Activated CD4-positive, alpha-beta T cell treated with anti-CD3 and anti-CD28 coated beads for 1 hour (primary cell): ENCODE measurements around the gene CD47.
A peak's percentile ranks its signal among the peaks of the same experiment; 100 is the strongest.

Experiments
- DNase-seq: peaks from one replicate; pipeline ENCODE4 v3.0.0-alpha.2; 2020

CD47 gene

DNA sequence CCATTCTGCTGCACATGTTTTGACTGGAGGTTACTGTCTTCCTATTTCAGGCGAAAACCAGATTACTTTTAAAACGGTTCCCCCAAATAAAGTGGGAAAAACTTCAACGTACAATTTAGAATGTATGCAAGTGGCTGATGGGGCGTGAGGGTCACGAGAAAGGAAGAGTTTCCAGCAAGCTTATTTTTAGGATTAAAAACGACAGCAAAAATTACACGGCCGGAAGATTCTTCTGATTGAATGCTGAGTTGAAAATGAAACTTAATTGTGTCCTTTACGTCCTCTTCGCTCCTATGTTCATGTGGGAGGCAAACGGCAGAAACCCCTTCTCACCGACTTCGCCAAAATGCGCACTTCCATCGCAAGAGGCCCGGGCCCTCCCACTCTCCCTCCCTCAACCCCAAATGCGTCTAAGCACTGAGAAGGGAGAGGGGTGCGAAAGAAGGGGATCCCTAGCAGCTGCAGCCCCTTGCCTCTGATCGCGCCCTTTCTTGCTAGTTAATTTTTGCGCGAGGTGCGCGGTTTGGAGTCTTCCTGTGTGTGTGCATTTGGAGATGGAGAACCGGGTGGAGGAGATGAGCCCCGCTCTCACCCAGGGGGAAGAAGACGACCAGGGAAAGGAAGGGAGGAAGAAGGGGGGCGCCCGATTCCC, 656 bp downstream of the CD47 start:
- peak; percentile 37 for DNase-seq

DNA sequence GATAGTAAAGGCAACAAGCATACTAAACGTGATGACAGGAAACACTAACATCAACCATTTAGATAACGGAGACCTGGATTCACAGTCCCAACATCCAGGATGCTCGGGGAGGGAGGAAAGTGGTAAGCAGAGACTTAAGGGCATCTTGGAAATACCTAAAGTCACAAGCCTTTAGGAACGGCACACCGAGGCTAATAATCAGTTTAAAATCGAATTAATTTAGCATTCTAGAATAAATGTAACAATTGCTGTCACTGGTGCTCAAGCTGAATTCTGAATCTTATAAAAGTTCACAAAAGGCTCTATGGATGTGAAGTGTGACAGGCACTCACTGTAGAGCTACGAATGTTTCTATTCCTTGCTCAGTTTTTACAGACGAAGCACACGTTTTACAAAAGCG, 1.3 kb downstream of the CD47 start:
- DNase-seq = no peak

DNA sequence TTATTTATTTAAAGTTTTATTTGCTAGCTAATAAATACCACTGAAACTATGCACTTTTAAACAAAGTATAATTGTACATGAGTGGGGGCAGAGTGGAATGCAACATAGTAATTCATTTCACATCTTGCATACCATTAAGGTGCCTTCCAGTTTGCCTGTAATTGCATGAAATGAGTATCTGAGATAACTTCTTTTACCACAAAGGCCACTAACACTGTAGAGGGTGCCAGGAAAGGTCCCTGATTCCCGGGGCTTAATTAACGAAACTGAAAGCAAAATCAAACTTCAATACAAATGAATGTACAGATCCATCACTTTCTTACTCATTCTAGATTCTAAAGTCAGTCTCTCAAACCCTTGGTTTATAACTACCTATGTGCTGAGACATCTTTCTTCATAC, 2.1 kb downstream of the CD47 start:
- no peak for DNase-seq

DNA sequence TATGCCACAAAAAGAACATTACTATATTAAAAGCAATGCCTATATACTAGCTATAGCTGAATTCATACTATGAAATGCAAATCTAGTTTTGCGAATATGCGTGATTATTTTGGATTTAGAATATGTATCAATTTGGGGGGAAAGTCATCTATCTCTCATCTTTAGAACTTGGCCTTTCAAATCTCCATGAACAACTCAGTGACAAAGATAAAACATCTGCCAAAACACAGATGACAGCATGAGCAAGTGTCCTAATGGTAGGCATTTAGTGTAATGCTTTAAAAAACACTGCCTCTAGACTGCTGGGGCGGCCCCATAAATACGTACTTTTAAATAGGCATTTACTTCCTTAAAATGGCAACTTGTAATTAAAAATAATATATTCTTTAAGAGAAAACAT, 2.7 kb downstream of the CD47 start:
- DNase-seq = no peak

DNA sequence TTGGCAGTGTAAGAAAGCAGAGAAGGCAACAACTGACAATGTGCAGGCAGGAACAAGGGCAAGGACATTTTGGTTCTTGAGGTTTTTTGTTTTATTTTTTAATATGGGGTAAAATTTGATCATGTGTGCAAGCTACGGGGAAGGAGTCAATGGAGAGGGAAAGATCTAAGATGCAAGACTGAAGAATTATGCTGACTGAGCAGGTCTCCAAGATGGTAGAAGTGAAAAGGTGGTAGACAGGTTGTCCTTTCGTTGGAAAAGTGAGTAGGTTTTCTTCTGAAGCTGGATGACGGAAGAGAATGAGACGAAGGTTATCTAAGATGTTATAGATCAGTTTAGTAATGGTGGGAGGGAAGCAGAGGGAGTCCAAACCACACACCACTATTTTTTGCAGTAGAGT, 4.2 kb downstream of the CD47 start:
- DNase-seq = no peak

DNA sequence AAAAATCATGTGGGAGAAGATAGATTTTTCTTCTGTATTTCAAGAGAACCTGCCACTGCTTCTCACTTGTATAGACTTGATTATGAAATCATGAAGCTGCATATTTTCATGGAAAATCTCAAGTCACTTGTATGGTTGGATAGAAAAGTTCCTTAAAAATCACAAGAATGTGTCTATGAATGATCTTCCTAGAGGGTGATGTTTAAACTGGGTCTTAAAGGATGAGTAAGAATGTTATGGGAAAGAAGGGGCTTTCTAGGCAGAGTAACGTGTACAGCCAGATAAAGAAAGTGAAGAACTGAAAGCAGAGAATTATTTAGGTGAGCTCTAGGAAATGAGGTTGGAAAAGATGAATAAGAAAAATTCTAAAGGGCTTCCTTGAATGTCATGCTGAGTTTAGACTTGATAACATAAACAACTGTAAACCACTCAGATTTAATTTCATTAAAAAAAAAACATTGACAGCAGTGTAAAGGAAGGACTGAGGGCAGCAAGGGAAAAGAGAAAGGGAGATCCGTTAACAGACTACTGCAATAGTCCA, 5.0 kb downstream of the CD47 start:
- DNase-seq = no peak

DNA sequence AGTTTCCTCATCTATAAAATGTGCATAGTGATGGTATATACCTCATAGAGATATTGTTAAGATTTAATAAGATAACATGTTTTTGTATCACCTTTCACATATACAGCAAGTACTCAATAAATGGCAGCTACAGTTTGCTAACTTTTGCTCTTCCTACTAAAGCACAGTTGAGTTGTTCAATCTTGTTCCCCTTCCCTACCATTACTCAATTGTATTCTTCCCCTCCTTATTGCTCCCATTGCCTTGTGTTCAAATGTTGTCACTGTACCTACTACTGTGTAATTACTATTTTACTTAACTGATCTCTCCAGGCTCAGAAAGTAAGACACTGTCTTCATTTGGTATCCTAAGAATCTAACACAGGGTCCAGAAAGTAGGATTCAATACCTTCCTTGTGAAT, 5.5 kb downstream of the CD47 start:
- no peak for DNase-seq

DNA sequence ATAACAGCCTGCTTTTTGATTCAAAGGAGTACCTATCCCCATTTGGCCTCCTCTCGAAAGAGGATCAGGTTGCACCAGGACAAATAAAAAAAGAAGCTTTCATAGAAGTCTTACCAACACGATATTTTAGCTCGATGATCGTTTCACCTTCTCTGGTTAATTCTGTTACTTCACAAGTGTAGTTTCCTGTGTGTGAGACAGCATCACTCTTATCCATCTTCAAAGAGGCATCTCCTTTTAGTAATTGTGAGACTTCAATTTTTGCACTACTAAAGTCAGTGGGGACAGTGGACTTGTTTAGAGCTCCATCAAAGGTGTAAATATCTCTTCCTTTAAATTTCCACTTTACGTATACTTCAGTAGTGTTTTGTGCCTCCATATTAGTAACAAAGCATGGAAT, 11.0 kb downstream of the CD47 start:
- no peak for DNase-seq

DNA sequence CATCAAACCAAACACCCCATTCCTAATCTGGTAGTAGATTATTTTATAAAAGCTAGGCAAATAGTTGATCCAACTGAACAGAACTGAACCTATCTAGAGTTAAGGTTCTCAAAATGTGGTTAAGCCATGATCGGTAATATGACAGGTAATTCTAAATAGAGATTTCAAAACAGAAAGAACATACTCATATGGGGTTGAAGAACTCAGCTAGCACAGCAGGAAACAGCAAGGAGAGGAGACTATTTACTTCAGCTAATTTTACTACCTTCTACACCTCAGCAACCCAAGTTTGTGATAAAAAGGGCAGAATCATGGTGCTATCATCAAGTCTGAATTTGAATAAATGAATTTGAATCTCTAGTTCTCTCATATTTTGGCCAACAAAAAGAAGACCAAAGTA, 11.8 kb downstream of the CD47 start:
- no peak for DNase-seq

DNA sequence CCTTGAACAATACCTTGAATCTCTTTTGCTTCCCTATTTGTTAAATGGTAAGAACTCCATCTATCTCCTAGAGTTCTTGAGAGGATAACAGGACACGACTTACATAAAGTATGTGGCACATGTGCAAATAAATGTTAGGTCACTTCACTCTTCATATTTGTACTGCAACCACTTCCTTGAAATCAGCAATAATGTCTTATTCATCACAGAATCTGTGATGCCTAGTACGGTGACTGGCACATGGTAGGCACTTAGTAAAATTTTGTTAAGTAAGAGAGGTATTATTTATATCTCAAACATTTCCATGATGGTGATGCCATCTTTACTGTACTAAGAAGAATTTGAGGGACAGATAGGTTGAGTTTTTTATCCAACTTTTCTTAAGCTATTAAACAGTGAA, 14.3 kb downstream of the CD47 start:
- no peak for DNase-seq

DNA sequence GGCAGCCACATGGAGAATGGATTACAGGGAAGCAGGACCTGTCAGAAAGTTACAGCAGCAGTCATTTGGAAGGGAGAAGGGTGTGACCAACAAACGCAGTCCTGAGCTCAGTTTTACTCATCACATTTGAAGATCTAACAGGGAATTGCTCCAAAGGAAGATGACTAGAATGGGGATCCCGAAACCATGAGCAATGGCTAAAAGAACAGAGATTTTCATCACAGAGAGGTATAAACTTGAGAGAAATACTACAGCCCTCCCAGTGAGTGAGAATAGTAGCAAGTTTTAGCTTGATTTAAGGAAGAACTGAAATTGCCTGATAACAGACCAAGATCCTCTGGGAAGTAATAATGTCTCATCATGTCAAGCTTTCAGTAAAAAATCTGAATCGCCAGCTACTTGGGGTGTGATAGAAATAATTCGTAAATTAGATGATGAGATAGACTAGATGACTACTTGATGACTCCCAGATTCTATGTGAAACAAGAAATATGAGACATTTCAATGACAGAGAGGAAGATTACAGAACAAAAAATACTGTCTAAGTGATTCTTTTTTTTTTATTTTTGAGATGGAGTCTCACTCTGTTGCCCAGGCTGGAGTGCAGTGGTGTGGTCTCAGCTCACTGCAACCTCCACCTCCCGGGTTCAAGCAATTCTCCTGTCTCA, 16.9 kb downstream of the CD47 start:
- DNase-seq = no peak

DNA sequence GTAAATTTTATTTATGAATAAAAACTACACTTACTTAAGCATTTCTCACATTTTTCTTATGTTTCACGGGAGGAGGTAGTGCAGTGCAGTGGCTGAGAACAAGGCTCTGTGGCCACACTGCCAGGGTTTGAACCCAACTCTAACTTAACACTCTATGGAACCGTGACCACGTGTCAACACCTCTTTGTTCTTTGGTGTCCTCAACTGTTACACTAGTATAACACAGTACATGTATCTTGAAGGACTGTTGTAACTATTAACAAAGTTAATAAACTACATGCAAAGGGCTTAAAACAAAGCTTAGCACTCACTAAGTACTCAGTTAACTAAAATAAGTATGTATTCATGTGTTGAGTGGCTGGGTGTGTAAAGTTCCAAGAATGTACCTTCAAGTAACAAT, 19.5 kb downstream of the CD47 start:
- DNase-seq = no peak

DNA sequence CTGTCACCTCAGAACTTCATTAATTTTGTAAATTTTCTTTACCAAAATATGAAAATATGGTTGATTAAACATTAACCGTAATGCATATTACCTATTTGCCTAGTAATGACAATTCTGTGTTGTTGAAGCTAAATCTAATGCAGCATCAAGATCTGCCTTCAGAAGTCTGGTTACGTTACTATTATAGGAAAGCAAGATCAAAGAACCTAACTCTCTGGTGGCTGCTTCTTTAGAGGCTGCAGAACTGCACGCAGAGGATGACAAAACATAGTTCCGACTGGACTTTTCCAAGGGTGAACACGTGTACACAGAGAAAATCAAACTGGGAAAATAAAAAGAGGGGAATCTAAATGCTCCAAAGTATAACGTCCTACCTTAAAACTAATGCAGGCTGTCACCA, 20.5 kb downstream of the CD47 start:
- DNase-seq = no peak

DNA sequence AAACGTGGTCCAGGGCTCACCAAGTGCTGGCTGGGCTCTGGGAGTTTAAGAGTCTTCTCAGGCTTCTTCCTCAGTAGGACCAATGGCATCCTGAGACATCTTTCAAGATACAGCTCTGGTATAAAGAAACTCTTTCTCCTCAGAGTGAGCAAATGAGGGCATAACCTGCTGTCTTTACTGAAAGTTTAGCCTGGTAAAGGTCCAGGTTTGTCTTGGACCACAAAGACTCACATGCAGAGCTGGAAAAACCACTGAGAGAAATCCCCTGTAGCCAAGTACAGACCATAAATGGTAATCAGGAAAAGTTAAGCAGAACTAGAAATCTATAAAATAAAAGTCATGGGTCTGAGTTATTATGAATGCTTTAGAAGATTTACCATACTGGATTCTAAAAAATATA, 23.1 kb downstream of the CD47 start:
- no peak for DNase-seq

DNA sequence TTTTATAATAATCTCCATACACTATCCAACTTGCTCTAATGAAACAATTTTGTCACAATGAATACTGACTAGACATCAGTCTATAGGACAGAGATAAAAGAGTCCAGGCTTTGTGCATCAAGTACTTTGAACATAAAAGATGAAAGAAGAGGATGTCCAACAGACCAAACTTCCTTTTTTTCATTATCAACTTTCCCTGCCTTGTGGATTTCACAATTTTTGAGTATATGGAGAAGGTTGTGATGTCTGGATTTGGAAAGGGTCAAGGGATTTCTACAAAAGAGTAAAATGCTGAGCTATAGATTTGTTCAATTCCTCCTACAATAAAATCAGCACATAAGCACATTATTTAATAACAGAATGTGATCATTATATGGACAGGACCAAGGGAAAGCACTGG, 25.7 kb downstream of the CD47 start:
- no peak for DNase-seq

DNA sequence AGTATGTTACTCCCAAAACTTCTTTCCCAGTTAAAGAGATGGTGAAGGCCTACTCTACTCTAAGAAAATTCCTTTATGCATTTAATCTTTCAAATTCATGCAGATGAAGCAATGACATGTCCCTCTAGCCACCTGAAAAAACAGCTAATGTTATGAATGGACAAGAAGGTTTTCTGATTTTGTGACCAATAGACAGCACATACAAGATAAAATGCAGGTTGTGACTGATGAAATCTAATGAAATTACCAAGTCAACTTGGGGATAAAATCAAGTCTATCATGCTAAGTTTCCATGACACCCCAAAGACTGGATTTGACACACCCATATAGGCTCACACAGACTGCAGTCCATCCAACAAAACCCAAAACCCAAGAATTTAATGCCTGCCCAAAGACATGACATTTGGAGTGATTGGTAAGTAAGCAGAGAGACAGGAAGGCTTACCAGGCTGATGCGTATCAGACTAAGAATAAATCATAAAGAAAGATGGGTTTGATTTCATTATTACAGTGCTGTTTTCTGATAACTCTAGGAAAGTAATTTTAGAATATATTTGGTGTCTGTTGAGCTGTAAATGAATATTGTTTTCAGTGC, 26.4 kb downstream of the CD47 start:
- no peak for DNase-seq

DNA sequence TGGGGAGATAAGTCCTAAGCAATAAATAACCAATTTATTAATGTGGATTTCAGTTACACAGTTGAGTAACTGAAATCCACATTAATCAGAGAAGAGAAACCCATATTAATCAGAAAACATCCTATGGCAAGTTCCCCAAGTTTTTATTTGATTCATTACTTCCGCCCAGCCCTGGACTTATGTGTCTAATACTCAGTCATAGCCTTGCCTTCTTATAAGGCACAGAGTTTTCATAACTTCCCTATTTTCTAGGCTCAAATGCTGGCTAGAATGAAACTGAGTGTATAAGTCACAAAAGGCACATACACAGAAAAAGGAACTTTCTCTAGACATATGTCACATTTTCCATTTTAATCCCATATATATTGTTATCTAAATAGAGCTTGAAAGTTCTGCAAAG, 28.8 kb downstream of the CD47 start:
- no peak for DNase-seq

DNA sequence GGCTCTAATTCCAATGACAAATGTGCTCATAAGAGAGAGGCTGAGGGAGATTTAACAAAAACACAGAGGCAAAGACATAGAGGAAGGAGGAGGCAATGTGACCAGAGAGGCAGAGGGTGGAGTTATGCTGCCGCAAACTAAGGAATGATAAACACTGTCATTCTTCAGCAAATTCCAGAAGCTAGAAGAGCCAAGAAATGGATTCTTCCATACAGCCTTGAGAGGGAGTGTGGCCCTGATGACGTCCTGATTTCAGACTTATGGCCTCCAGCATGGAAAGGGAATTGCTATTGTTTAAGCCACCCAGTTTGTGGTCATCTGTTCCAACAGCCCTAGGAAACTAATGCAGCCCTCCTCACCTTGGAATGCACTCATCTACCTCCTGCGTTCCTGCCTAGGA, 30.5 kb downstream of the CD47 start:
- no peak for DNase-seq

DNA sequence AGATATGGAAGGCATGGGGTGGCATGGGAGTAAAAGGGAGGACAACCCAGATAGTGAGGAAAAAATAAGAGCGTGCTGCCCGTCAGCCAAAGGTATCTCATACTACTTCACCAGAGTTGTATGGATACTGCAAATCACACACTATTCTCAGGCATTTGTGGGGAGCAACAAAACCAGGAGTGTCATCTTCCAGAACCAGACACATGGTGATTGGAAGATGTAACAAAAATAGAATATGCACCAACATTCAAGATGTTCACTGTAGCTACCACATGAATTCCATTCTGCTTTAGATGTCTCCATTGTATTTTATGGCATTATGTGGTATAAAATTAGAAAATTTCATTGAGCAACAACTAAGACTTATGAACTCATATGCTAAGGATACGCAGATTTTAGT, 34.9 kb downstream of the CD47 start:
- DNase-seq = no peak

DNA sequence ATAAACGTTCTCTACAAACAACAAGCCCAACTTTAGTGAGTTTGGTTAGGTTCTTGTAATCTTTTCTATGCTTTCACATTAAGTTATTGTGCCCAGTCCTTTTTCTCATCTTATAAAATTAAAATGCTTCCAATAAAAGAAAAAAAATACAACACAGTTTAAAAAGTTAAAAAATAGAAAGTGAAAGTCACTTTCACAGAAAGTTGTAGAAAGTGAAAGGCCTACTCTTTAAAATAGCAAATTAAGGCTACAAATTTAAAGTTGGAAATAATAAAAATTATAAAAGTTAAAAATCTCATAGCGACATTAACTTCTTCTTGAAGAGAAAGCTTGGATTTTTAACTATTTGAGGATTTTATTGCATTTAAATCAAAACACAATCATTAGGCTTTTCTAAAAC, 35.9 kb downstream of the CD47 start:
- no peak for DNase-seq

DNA sequence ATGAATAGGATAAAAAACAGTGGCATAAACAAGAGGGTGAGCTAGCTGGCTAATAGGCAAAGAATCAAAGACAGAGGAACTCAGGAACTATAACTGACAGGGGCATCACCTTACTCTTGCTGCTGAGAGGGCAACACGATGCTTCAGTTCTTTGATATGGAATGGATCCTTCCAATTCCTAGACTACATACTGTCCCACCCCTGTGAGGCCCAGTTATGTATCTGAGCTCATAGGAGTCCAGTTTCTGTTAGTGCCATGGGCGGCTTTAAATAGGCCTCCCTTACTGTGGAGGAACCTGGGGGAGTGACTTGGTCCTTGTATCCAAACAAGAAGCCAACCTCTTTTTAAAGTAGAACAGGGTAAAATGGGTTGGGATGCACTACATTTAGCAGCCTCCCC, 37.3 kb downstream of the CD47 start:
- no peak for DNase-seq

DNA sequence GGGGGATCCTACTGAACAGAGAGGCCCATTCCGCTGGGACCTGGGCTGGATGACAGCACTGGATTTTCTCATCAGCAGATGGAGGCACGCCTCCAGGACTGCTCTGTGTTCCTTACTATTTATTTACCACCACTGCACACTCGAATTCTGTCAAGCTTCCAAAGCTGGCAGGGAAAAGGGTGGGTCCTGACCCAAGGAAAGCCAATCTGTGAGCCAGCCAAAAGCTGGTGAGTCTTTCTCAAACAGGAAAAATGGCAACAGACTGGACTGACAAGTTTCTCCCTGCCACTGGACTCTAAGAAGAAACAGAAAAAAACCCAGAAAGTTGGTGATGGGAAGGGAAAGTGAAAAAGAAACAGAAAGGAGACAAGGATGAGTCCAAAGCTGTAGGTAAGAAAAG, 37.8 kb downstream of the CD47 start:
- no peak for DNase-seq

DNA sequence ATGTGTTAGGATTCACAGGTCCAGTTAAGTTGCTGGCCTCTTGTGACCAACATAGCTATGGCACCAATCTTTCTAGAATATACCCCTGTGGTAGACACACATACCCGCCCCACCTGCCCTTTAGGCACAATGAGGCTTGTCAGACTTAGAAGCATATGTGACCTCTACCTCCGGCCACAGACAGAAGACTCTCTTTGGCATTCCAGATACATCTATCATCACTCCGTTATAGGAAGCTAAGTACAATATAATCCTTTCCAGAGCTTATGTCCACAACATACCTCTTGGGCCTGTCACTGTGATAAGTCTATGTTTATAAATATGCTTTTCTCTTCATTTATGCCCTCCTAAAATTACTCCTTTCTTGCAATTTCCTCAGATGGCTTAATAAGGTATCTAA, 39.8 kb downstream of the CD47 start:
- DNase-seq = no peak

DNA sequence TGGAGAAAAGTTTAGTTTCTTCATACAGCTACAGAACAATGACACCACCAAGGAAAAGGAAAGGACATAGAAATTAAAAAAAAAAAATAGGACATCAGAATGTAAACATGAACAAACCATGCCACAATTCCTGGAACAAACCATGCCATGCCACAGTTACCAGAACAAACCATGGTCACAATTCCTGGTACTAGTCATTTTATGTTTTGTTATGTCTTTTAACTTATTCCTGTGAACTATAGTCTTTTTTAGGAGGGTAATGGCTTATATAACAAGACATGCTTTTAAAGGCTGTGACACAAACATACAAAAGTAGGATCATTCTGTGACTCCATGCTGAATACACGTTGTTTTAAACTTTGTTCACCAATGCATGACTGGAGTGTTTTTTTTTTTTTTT, 42.8 kb downstream of the CD47 start:
- DNase-seq = no peak

DNA sequence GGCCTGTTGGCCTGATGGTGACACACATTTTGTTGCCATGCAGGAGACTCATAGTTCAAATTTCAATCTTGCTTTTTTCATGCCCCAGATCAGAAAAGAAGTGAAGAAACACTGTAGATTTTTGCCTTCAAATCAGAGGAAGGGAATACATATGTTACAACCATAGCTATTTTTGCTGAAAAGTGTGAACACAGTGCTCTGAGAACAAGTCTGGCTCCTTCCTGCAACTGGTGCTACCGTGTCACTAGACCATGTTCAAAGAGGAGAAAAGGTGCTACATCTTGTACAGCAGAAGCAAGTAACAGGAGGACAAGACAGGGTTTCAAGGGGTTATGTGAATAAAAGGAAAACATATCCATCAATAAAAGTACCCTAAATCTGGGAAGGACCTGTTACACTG, 44.6 kb downstream of the CD47 start:
- DNase-seq = no peak
